ENCODE measurements around the gene LRRC49.
"Not testable (repeated sequence)": the region's sequence is repeated elsewhere in the genome, so short reads cannot be mapped to it uniquely, and the experiment has no call there.

LRRC49 gene

DNA sequence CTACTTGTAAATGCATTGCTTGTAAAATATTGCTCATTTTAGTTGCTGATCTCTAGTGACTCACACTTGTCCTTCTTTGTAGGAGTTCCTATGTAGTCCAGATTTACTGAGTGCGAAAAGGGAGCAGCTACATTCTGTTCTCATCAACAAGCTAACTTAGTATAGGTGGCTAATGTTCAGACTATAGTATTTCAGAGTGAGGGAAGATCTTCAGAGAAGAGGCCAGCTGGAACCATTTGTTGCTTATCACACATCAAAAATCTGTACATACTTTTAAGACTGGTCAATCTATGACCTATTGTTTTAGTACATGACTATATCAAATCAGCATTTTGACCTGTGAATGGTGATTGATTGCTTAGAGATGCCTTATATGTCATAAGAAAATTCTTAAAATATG, 151.4 kb downstream of the LRRC49 start:
- Histone ChIP-seq H4K5ac (ENCODE audit: low read length) (no peak overlapping the region), H4K8ac (ENCODE audit: low read depth, low read length) (no peak overlapping the region), H2BK15ac (replicated peaks; ENCODE audit: low read depth) (no peak overlapping the region), H3K79me2 (ENCODE audit: control insufficient read depth, insufficient read depth, low read length) (no peaks in the 10 kb centered on the region), H2AK5ac (ENCODE audit: low read length) (no peak overlapping the region), H3K4me3 (ENCODE audit: low read length) (no peak overlapping the region), H3K79me1 (ENCODE audit: low read length) (no peaks in the 10 kb centered on the region), H2BK5ac (ENCODE audit: low read length) (no peak overlapping the region), H2BK120ac (ENCODE audit: low read depth, low read length) (no peak overlapping the region), H3K4me2 (ENCODE audit: low read length) (no peak overlapping the region), H3K4ac (ENCODE audit: low read depth, low read length) (no peak overlapping the region), H3K27ac (ENCODE audit: low read depth, low read length) (no peak overlapping the region), H3K23ac (ENCODE audit: low read length) (no peak overlapping the region), H3K56ac (ENCODE audit: low read length) (no peak overlapping the region), H3K27me3 (ENCODE audit: insufficient read depth, low read length, poor library complexity) (no peaks in the 10 kb centered on the region), H3K18ac (ENCODE audit: low read length) (no peak overlapping the region), H3K36me3 (ENCODE audit: control insufficient read depth, insufficient read depth, low read length) (no peaks in the 10 kb centered on the region), H3K9ac (ENCODE audit: low read length) (no peak overlapping the region), H3K4me1 (ENCODE audit: control insufficient read depth, low read depth, low read length) (no peaks in the 10 kb centered on the region)
- DNase-seq: no peak
- no CpG with 5 or more reads among the region's 1 CpG for WGBS (ENCODE audit: extremely low coverage, insufficient coverage, low lambda C conversion rate)

DNA sequence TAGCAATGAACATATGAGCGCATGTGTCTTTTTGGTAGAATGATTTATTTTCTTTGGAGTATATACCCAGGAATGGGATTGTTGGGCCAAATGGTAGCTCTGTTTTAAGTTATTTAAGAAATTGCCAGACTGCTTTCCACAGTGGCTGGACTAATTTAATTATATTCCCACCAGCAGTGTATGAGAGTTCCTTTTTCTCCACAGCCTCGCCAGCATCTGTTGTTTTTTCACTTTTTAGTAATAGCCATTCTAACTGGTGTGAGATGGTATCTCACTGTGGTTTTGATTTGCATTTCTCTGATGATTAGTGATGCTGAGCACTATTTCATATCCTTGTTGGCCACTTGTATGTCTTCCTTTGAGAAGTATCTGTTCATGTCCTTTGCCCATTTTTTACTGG, 153.5 kb downstream of the LRRC49 start:
- not testable (repeated sequence) for H3K23ac ChIP-seq (ENCODE audit: low read length); H3K9ac ChIP-seq (ENCODE audit: low read length); H2BK120ac ChIP-seq (ENCODE audit: low read depth, low read length); H4K5ac ChIP-seq (ENCODE audit: low read length); H3K27me3 ChIP-seq (ENCODE audit: insufficient read depth, low read length, poor library complexity); H3K79me1 ChIP-seq (ENCODE audit: low read length); H3K18ac ChIP-seq (ENCODE audit: low read length); H3K79me2 ChIP-seq (ENCODE audit: control insufficient read depth, insufficient read depth, low read length); H4K8ac ChIP-seq (ENCODE audit: low read depth, low read length); H3K4me3 ChIP-seq (ENCODE audit: low read length); H3K4me2 ChIP-seq (ENCODE audit: low read length); H3K4me1 ChIP-seq (ENCODE audit: control insufficient read depth, low read depth, low read length); H3K36me3 ChIP-seq (ENCODE audit: control insufficient read depth, insufficient read depth, low read length); H2AK5ac ChIP-seq (ENCODE audit: low read length); H3K27ac ChIP-seq (ENCODE audit: low read depth, low read length); DNase-seq; H2BK5ac ChIP-seq (ENCODE audit: low read length); H2BK15ac ChIP-seq (replicated peaks; ENCODE audit: low read depth); H3K56ac ChIP-seq (ENCODE audit: low read length); H3K4ac ChIP-seq (ENCODE audit: low read depth, low read length)
- WGBS (ENCODE audit: extremely low coverage, insufficient coverage, low lambda C conversion rate): no CpG with 5 or more reads among the region's 2 CpGs

DNA sequence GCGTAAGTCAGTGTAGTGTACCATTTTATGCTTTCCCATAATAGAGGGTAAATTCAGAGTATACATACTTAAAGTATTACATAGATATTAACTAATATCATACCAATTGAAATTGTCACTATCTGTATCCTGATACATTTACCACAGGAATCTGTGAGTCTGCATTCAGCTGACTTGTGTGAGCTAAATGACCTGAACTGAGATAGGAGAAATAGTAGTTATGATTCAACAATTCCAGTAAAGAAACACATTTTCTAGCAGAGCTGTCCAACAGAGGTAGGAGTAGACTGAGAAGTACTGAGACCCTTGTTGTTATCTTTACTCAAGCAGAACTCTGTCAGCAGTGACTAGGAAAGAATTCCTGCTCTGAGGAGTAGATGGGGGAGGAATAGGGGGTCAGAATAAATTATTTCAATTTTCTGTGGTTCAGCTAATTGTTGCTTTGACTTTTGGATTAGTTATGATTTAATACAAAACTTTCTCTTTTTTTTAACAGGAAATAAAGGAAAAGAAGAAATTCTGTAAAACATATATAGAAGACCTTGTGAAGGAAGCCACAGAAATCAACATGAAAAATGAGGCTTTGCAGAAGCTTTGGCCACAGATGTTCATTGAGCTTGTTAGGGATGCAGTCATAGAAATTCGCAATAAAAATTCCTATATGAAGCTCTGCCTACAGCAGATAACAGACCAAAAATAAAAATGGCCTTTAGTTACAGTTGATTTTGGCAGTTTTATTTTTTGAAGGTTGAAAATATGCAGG, 156.5 kb downstream of the LRRC49 start:
- Histone ChIP-seq H4K8ac (ENCODE audit: low read depth, low read length) (no peak overlapping the region), H3K79me1 (ENCODE audit: low read length) (no peaks in the 10 kb centered on the region), H3K9ac (ENCODE audit: low read length) (no peak overlapping the region), H3K36me3 (ENCODE audit: control insufficient read depth, insufficient read depth, low read length) (no peaks in the 10 kb centered on the region), H3K4me1 (ENCODE audit: control insufficient read depth, low read depth, low read length) (no peaks in the 10 kb centered on the region), H4K5ac (ENCODE audit: low read length) (no peak overlapping the region), H3K4me2 (ENCODE audit: low read length) (no peak overlapping the region), H3K4ac (ENCODE audit: low read depth, low read length) (no peak overlapping the region), H3K18ac (ENCODE audit: low read length) (no peak overlapping the region), H3K27ac (ENCODE audit: low read depth, low read length) (no peak overlapping the region), H2AK5ac (ENCODE audit: low read length) (no peak overlapping the region), H3K27me3 (ENCODE audit: insufficient read depth, low read length, poor library complexity) (no peaks in the 10 kb centered on the region), H3K79me2 (ENCODE audit: control insufficient read depth, insufficient read depth, low read length) (no peaks in the 10 kb centered on the region), H3K56ac (ENCODE audit: low read length) (no peak overlapping the region), H3K4me3 (ENCODE audit: low read length) (no peak overlapping the region), H2BK15ac (replicated peaks; ENCODE audit: low read depth) (no peak overlapping the region), H2BK5ac (ENCODE audit: low read length) (no peak overlapping the region), H3K23ac (ENCODE audit: low read length) (no peak overlapping the region), H2BK120ac (ENCODE audit: low read depth, low read length) (no peak overlapping the region)
- WGBS (ENCODE audit: extremely low coverage, insufficient coverage, low lambda C conversion rate): no CpG with 5 or more reads among the region's 2 CpGs
- no peak for DNase-seq

DNA sequence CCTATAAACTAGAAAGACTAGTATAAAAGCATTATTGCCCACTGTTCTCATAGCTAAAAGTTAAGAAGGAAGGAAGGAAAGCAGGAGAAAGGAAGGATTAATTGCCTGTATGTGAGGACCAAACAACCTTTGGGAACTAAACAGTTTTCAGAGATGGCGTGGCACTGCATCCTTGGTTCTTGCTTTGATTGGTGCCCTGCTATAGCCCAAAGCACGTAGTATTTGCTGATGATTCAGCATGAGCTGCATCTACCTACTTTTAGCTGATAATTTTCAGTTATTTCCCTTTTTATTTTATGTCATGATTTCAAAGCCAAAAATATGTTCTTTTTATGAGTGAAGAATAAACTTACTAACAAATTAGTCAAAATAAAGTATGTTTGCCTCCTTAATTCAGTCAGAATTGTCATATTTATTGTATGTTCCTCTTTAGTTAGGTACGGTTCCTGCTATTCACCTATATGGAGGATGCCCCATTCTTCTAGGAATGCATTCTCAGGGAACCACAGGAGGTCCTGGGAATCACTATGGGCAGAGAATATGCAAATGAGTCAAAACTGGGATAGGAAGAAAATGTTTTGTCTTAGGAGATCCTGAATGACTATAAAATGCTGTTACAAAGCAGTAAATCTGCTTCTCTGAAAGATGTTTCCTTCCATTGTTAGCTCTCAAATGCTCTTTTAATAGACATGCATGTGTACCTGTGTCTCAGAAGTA, 157.2 kb downstream of the LRRC49 start:
- no peaks in the 10 kb centered on the region for H3K79me2 ChIP-seq (ENCODE audit: control insufficient read depth, insufficient read depth, low read length)
- no peak overlapping the region for H3K18ac ChIP-seq (ENCODE audit: low read length)
- WGBS (ENCODE audit: extremely low coverage, insufficient coverage, low lambda C conversion rate): no CpG with 5 or more reads among the region's 3 CpGs
- DNase-seq: peak; percentile 50
- no peak overlapping the region for H2BK15ac ChIP-seq (replicated peaks; ENCODE audit: low read depth)
- no peak overlapping the region for H3K4me3 ChIP-seq (ENCODE audit: low read length)
- no peaks in the 10 kb centered on the region for H3K79me1 ChIP-seq (ENCODE audit: low read length)
- H2AK5ac ChIP-seq (ENCODE audit: low read length): no peak overlapping the region
- H2BK5ac ChIP-seq (ENCODE audit: low read length): no peak overlapping the region
- no peak overlapping the region for H3K4me2 ChIP-seq (ENCODE audit: low read length)
- H3K9ac ChIP-seq (ENCODE audit: low read length): no peak overlapping the region
- no peak overlapping the region for H3K27ac ChIP-seq (ENCODE audit: low read depth, low read length)
- H4K5ac ChIP-seq (ENCODE audit: low read length): no peak overlapping the region
- H3K4me1 ChIP-seq (ENCODE audit: control insufficient read depth, low read depth, low read length): no peaks in the 10 kb centered on the region
- no peak overlapping the region for H2BK120ac ChIP-seq (ENCODE audit: low read depth, low read length)
- H3K56ac ChIP-seq (ENCODE audit: low read length): no peak overlapping the region
- H3K36me3 ChIP-seq (ENCODE audit: control insufficient read depth, insufficient read depth, low read length): no peaks in the 10 kb centered on the region
- no peak overlapping the region for H3K23ac ChIP-seq (ENCODE audit: low read length)
- H3K4ac ChIP-seq (ENCODE audit: low read depth, low read length): no peak overlapping the region
- no peaks in the 10 kb centered on the region for H3K27me3 ChIP-seq (ENCODE audit: insufficient read depth, low read length, poor library complexity)
- H4K8ac ChIP-seq (ENCODE audit: low read depth, low read length): no peak overlapping the region

DNA sequence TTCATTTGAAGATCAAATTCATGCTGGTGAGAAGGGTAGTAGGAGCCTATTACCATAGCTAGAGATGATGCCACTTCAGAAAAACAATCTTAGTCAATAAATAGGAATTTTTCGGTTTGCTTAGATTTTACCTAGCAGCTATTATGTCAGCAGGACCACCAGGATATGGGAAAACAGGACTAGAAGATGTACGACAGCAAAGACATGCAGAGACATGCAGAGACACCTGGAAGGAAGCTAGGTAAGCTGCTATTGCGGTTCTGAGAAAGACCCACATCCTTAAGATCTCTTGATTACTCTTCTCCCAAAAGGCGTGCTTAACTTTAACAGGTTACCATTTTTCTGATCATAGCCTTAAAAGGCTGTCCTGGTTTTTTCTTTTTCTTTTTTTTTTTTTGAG, 157.8 kb downstream of the LRRC49 start:
- Histone ChIP-seq H3K4ac (ENCODE audit: low read depth, low read length) (no peak overlapping the region), H3K18ac (ENCODE audit: low read length) (no peak overlapping the region), H3K36me3 (ENCODE audit: control insufficient read depth, insufficient read depth, low read length) (no peaks in the 10 kb centered on the region), H2AK5ac (ENCODE audit: low read length) (no peak overlapping the region), H4K8ac (ENCODE audit: low read depth, low read length) (no peak overlapping the region), H3K4me1 (ENCODE audit: control insufficient read depth, low read depth, low read length) (no peaks in the 10 kb centered on the region), H3K9ac (ENCODE audit: low read length) (no peak overlapping the region), H3K56ac (ENCODE audit: low read length) (no peak overlapping the region), H3K79me1 (ENCODE audit: low read length) (no peaks in the 10 kb centered on the region), H3K23ac (ENCODE audit: low read length) (no peak overlapping the region), H3K4me2 (ENCODE audit: low read length) (no peak overlapping the region), H3K79me2 (ENCODE audit: control insufficient read depth, insufficient read depth, low read length) (no peaks in the 10 kb centered on the region), H2BK120ac (ENCODE audit: low read depth, low read length) (no peak overlapping the region), H3K4me3 (ENCODE audit: low read length) (no peak overlapping the region), H3K27ac (ENCODE audit: low read depth, low read length) (no peak overlapping the region), H4K5ac (ENCODE audit: low read length) (no peak overlapping the region), H2BK5ac (ENCODE audit: low read length) (no peak overlapping the region), H3K27me3 (ENCODE audit: insufficient read depth, low read length, poor library complexity) (no peaks in the 10 kb centered on the region), H2BK15ac (replicated peaks; ENCODE audit: low read depth) (no peak overlapping the region)
- WGBS (ENCODE audit: extremely low coverage, insufficient coverage, low lambda C conversion rate): no CpG with 5 or more reads among the region's 4 CpGs
- no peak for DNase-seq

Measured in mesendoderm (in vitro differentiated cells).